AG09319 (cell line): Measurements from ENCODE around the gene P2RY11.

ENCODE experiments used
- DNase-seq: peaks from one replicate; pipeline ENCODE4 v3.0.0-alpha.2; 2010; ENCODE audit warnings: low read depth; ENCODE audit errors: extremely low read depth
- CTCF ChIP-seq: IDR thresholded peaks from 2 replicates; pipeline ENCODE4 v1.5.1; 2011; ENCODE audit warnings: low read depth, mild to moderate bottlenecking, inconsistent platforms, low read length, moderate library complexity

P2RY11 gene

GRCh38 chr19:10104665-10105508, 6.6 kb upstream of the P2RY11 start:
- no peak for DNase-seq
- TF ChIP-seq CTCF, result no peak

DNA sequence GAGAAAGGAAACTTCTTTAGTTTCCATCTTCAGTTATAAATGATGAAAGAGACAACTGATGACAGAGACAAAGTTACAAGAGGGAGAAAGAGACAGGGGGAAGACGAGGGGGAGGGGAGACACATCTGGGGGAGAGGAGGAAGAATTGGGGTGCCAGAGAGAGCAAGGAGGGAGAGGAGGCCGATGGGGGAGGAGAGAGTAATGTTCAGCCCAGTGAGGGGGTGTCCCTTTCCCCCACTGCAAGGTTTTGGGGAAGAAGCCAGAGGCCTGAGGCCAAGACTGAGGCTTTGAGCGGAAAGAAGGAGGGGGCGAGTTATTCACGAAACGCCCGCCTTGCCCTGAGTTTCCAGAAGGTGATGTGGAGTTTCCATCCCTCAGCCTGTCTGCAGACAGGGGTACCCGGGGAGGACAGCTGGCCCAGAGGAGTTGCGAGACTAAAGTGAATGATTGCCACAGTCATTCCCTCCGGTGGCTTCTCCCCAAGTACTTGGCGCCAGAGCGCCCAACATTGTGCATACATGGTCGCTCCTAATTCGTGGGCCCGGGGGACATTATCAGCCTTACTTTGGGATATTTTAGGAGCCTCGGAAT, 5.9 kb upstream of the P2RY11 start:
- TF ChIP-seq CTCF, result no peak
- no peak for DNase-seq

DNA sequence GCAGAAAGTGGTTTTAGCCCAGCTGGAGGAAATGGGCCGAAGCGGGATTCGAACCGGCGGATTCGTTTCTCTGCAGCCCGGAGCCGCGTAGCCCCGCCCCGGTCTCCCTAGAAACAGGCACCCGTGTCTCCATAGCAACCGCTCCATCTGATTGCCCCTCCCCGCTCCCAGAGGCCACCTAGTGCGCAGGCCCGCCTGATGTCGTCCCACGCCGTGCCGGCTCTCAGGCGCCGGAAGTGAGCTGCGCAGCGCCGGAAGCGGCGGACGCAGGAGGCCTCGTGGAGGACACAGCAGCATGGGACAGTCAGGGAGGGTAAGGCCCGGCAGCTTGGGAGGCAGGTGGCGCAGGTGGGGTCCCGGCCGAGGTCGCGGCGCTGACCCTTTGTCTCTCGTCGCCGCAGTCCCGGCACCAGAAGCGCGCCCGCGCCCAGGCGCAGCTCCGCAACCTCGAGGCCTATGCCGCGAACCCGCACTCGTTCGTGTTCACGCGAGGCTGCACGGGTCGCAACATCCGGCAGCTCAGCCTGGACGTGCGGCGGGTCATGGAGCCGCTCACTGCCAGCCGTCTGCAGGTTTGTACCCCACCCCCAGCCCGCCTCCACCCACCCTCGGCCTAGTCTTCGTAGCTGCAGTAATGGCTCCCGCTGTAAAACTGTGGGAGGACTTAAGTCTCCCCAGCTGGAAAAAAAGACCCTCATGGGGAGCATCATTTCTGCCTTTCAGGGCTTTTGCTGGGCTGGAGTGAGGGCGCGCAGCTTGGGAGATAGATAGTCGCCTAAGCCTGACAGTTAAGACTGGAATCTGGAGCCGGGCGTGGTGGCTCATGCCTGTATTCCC, 5.2 kb upstream of the P2RY11 start, which contains the start of gene PPAN:
Gene PPAN, plus strand, starts transcription at position 263 of the 837 bp plus-strand sequence. Its CDS starts 33 bp downstream, at position 296.
- no peak for TF ChIP-seq CTCF
- DNase-seq, result peak; percentile 96

- no peak for DNase-seq
- no peak for TF ChIP-seq CTCF
These were observed 4.2 kb upstream of the P2RY11 start for GRCh38 chr19:10107254-10107653.

DNA sequence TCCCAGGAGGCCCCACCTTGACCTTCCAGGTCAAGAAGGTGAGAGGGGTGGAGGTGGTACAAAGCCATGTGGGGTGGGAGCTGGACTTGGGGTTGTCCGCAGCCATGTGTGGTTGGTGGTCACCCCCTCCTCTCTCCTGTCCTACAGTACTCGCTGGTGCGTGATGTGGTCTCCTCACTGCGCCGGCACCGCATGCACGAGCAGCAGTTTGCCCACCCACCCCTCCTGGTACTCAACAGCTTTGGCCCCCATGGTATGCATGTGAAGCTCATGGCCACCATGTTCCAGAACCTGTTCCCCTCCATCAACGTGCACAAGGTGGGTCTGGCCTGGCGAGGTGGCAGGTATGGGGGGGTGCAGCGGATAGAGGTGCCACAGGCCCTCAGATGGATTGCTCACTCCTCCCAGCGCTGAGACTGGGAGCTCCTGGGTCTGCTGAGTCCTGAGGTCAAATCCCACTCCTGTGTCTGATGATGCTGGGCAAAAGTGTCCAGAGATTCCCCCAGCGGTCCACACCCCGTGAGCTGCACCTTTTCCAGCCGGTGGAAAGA, 3.6 kb upstream of the P2RY11 start:
- TF ChIP-seq CTCF, result no peak
- DNase-seq, result no peak

GRCh38 chr19:10109528-10109927, 2.0 kb upstream of the P2RY11 start:
- no peak for TF ChIP-seq CTCF
- DNase-seq, result no peak
